ENCODE data around the gene CYTH2.

CYTH2 gene, protein sequence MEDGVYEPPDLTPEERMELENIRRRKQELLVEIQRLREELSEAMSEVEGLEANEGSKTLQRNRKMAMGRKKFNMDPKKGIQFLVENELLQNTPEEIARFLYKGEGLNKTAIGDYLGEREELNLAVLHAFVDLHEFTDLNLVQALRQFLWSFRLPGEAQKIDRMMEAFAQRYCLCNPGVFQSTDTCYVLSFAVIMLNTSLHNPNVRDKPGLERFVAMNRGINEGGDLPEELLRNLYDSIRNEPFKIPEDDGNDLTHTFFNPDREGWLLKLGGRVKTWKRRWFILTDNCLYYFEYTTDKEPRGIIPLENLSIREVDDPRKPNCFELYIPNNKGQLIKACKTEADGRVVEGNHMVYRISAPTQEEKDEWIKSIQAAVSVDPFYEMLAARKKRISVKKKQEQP

DNA sequence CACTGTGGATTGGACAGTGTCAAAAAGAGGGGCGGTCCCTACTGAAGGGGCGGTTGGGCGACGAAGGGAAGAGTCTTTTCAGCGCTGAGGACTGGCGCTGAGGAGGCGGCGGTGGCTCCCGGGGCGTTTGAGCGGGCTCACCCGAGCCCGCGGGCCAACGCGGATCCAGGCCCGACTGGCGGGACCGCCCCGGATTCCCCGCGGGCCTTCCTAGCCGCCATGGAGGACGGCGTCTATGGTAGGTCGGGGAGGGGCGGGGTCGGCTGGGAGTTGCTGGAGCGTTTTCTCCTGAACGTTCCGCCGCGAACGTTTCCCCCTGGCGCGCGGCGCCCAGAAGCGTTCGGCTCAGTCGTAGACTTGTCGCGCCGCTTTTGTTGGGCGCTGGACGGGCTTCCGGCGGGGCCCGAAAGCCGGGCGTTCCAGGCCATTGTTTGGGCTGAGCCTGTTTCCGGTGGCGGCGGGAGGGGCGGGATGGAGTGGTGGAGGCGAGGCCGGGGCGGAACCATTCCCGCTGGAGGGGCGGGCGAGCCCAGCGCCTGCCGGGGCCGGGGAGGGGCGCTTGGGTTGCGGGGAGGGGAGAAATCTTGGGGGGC lies at the start of gene CYTH2:
Gene CYTH2 (plus strand): TSS at position 81 of the 593 bp plus-strand sequence. CDS start 139 bp downstream, at position 220.
- in situ Hi-C loops (cut with MboI; ENCODE audit: low sequenced_read_pairs), result no loop called here
- Histone ChIP-seq H3K36me3 (replicated peaks) (peaks cover 44% of the 10 kb centered on the region), H3K4me3 (peak within 1 kb of the TSS; percentile 93), H3K9me3 (no peaks in the 10 kb centered on the region), H3K27me3 (ENCODE audit: low read depth) (no peaks in the 10 kb centered on the region), H3K4me1 (peaks cover 3% of the 10 kb centered on the region)
- peak; percentile 73 to 96 for DNase-seq (ENCODE audit: low spot score in 2 of 2)

DNA sequence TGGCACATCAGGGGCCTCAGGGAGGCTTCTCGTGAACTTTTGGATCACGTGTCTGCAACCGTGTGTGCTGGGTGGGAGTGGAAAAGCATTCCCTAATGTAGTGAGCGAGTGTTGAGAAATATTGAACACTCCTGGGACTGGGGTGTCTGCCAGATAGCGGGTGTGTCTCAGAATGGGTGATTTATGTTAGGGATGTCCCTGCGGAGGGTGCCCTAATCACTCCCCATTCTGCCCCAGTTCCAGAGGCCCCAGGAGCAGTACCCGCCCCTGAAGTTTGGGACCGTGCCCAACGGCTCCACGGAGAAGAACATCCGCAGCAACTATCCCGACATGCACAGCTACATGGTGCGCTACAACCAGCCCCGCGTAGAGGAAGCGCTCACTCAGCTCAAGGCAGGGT lies 47.6 kb upstream of the CYTH2 start:
- Histone ChIP-seq H3K36me3 (replicated peaks) (no peaks in the 10 kb centered on the region), H3K4me1 (peaks cover 6% of the 10 kb centered on the region), H3K4me3 (no peak overlapping the region), H3K27me3 (ENCODE audit: low read depth) (no peaks in the 10 kb centered on the region), H3K9me3 (no peaks in the 10 kb centered on the region)
- DNase-seq (ENCODE audit: low spot score in 2 of 2), result no peak
- in situ Hi-C loops (cut with MboI; ENCODE audit: low sequenced_read_pairs), result no loop called here

DNA sequence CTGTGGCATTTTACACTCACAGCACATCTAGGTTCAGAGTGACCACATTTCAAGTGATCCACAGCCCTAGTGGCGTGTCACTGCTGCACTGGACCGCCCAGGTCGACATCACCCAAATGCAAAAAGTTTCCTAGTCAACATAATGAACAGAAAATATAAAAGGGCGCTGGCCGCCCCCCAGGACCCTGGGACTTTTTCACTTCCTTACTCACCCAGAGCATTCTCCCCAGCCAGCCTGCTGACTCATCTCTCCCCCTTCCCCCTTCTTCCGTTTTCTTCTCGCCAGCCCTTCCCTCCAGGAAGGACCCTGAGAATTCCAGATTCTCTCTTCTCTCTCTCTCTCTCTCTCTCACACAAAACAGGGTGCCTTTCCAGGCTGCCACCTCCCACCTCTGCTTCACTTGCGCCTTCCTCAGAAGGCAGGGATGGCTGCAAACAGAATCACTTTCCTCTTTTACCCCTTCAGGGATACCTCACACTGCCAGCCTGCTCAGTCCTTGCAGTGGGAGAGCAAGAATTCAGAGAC lies 44.4 kb upstream of the CYTH2 start:
- peak; percentile 32 to 50 for DNase-seq (ENCODE audit: low spot score in 2 of 2)
- in situ Hi-C loops (cut with MboI; ENCODE audit: low sequenced_read_pairs), result no loop called here
- H3K4me1 ChIP-seq, result peaks cover 6% of the 10 kb centered on the region
- H3K9me3 ChIP-seq, result no peaks in the 10 kb centered on the region
- no peaks in the 10 kb centered on the region for H3K27me3 ChIP-seq (ENCODE audit: low read depth)
- no peak overlapping the region for H3K4me3 ChIP-seq
- H3K36me3 ChIP-seq (replicated peaks), result no peaks in the 10 kb centered on the region

DNA sequence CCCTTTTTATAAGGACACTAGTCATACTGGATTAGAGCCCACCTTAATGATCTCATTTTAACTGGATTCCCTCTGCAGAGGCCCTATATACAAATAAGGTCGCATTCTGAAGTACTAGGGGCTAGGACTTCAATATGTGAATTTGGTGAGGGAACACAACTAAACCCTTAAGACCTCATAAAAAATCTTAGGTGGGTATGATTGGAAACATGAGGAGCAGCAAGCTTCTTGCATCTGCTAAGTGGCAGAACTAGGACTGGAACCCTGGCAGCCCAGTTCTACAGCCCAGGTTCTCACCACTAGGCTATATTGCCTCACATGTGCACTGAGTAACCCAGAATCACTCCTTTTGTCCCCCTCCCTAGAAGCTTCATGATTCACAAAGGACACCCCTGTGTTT lies 40.5 kb upstream of the CYTH2 start:
- Histone ChIP-seq H3K9me3 (no peaks in the 10 kb centered on the region), H3K4me1 (peaks cover 6% of the 10 kb centered on the region), H3K4me3 (no peak overlapping the region), H3K27me3 (ENCODE audit: low read depth) (no peaks in the 10 kb centered on the region), H3K36me3 (replicated peaks) (no peaks in the 10 kb centered on the region)
- in situ Hi-C loops (cut with MboI; ENCODE audit: low sequenced_read_pairs), result no loop called here
- DNase-seq (ENCODE audit: low spot score in 2 of 2), result no peak

DNA sequence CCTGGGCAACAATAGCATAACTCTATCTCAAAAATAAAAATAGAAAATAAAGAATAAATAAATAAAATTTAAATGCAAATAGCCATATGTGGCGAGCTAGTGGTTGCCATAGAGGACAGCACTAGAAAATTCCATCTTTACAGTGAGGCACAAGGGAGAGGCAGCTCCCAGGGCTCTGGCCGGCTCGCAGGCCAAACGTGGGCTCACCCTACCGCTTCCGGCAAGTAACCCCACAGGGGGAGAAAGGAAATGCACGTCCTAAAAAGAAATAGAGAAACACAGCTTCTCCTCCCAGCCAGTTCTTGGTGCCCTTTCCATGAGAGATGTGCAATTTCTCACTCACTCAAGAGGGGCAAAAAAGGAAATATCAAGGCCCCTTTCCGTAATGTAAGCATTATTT lies 35.8 kb upstream of the CYTH2 start:
- DNase-seq (ENCODE audit: low spot score in 2 of 2), result no peak
- Histone ChIP-seq H3K27me3 (ENCODE audit: low read depth) (no peaks in the 10 kb centered on the region), H3K36me3 (replicated peaks) (no peaks in the 10 kb centered on the region), H3K9me3 (no peaks in the 10 kb centered on the region), H3K4me3 (no peak overlapping the region), H3K4me1 (no peaks in the 10 kb centered on the region)
- in situ Hi-C loops (cut with MboI; ENCODE audit: low sequenced_read_pairs), result no loop called here

DNA sequence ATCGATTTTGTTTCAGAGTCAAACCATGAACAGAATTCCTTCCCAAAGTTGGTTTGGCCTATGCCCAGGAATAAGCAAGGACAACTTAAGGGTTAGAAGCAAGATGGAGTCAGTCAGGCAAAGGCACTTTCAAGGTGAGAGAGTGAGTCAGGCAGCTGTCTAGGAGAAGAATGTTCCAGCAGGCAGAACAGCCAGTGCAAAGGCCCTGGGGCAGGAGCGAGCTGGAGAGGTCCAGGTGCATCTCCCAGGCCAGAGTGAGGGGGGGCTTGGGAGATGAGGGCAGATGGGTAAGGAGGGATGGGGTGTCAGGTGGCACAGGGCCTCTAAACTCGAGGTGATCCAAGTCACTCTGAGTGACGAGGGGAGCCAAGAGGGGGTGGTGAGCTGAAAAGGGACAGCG lies 32.6 kb upstream of the CYTH2 start:
- no peak for DNase-seq (ENCODE audit: low spot score in 2 of 2)
- no peaks in the 10 kb centered on the region for H3K9me3 ChIP-seq
- no peak overlapping the region for H3K4me3 ChIP-seq
- no peaks in the 10 kb centered on the region for H3K4me1 ChIP-seq
- in situ Hi-C loops (cut with MboI; ENCODE audit: low sequenced_read_pairs), result no loop called here
- no peaks in the 10 kb centered on the region for H3K36me3 ChIP-seq (replicated peaks)
- H3K27me3 ChIP-seq (ENCODE audit: low read depth), result no peaks in the 10 kb centered on the region

DNA sequence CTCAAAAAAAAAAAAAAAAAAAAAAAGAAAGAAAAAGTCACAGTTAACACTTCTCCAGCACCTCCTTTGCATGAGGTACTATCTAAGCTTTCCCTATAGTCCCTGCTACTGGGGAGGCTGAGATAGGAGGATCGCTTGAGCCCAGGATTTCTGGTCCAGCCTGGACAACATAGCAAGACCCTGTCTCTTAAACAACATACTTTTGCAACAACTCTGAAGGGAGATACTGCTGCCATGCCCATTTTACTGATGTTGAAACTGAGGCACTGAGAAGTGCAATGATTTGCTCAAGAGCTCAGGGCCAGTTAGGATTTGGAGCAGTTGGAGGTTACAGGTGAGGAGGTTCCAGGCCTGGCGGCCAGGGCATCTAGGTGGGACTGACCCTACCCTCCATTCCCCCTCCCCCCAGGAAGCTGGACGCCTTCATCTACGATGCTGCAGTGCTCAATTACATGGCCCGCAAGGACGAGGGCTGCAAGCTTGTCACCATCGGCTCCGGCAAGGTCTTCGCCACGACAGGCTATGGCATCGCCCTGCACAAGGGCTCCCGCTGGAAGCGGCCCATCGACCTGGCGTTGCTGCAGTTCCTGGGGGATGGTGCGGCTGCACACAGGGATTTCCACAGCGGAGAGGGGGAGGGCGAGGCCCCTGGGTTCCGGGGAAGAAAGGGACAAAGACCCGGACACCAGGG lies 27.7 kb upstream of the CYTH2 start:
- H3K36me3 ChIP-seq (replicated peaks), result peaks cover 5% of the 10 kb centered on the region
- no peak overlapping the region for H3K4me3 ChIP-seq
- H3K9me3 ChIP-seq, result no peaks in the 10 kb centered on the region
- no peaks in the 10 kb centered on the region for H3K27me3 ChIP-seq (ENCODE audit: low read depth)
- H3K4me1 ChIP-seq, result no peaks in the 10 kb centered on the region; the same call in 1 of the 2 replicates
- no peak for DNase-seq (ENCODE audit: low spot score in 2 of 2)
- in situ Hi-C loops (cut with MboI; ENCODE audit: low sequenced_read_pairs), result no loop called here

DNA sequence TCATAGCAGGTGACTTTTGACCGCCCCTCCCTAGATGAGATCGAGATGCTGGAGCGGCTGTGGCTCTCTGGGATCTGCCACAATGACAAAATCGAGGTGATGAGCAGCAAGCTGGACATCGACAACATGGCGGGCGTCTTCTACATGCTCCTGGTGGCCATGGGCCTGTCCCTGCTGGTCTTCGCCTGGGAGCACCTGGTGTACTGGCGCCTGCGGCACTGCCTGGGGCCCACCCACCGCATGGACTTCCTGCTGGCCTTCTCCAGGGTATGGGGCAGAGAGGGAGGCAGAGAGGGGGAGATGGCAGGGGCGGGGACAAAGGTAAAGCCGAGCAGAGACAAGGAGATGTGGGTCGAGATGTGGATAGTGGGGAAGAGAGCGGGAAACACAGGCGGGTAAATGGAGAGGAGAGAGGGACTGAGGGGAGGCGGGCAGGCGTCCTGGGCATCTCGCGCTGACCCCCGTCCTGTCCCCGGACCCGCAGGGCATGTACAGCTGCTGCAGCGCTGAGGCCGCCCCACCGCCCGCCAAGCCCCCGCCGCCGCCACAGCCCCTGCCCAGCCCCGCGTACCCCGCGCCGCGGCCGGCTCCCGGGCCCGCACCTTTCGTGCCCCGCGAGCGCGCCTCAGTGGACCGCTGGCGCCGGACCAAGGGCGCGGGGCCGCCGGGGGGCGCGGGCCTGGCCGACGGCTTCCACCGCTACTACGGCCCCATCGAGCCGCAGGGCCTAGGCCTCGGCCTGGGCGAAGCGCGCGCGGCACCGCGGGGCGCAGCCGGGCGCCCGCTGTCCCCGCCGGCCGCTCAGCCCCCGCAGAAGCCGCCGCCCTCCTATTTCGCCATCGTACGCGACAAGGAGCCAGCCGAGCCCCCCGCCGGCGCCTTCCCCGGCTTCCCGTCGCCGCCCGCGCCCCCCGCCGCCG lies 26.8 kb upstream of the CYTH2 start:
- Histone ChIP-seq H3K9me3 (no peaks in the 10 kb centered on the region), H3K27me3 (ENCODE audit: low read depth) (no peaks in the 10 kb centered on the region), H3K4me3 (no peak overlapping the region), H3K4me1 (no peaks in the 10 kb centered on the region; the same call in 1 of the 2 replicates), H3K36me3 (replicated peaks) (peaks cover 10% of the 10 kb centered on the region)
- DNase-seq (ENCODE audit: low spot score in 2 of 2), result no peak
- in situ Hi-C loops (cut with MboI; ENCODE audit: low sequenced_read_pairs), result no loop called here

DNA sequence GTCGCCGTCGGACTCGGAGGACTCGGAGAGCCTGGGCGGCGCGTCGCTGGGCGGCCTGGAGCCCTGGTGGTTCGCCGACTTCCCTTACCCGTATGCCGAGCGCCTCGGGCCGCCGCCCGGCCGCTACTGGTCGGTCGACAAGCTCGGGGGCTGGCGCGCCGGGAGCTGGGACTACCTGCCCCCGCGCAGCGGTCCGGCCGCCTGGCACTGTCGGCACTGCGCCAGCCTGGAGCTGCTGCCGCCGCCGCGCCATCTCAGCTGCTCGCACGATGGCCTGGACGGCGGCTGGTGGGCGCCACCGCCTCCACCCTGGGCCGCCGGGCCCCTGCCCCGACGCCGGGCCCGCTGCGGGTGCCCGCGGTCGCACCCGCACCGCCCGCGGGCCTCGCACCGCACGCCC lies 25.9 kb upstream of the CYTH2 start:
- Histone ChIP-seq H3K9me3 (no peaks in the 10 kb centered on the region), H3K4me1 (no peaks in the 10 kb centered on the region; the same call in 1 of the 2 replicates), H3K36me3 (replicated peaks) (peaks cover 18% of the 10 kb centered on the region), H3K27me3 (ENCODE audit: low read depth) (no peaks in the 10 kb centered on the region), H3K4me3 (no peak overlapping the region)
- in situ Hi-C loops (cut with MboI; ENCODE audit: low sequenced_read_pairs), result no loop called here
- no peak for DNase-seq (ENCODE audit: low spot score in 2 of 2)

DNA sequence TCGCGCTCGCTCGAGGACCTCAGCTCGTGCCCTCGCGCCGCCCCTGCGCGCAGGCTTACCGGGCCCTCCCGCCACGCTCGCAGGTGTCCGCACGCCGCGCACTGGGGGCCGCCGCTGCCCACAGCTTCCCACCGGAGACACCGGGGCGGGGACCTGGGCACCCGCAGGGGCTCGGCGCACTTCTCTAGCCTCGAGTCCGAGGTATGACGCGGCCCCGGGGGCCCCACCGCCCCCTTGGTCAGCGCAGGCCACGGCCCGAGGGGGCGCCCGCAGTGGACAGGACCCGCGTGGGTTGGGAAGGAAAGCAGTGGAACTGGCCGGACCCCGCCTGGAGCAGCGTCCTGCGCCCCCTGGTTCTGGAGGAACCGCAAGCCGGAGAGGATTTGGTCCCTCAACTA lies 25.4 kb upstream of the CYTH2 start:
- Histone ChIP-seq H3K9me3 (no peaks in the 10 kb centered on the region), H3K36me3 (replicated peaks) (peaks cover 23% of the 10 kb centered on the region), H3K4me1 (no peaks in the 10 kb centered on the region; the same call in 1 of the 2 replicates), H3K4me3 (no peak overlapping the region), H3K27me3 (ENCODE audit: low read depth) (no peaks in the 10 kb centered on the region)
- in situ Hi-C loops (cut with MboI; ENCODE audit: low sequenced_read_pairs), result no loop called here
- no peak for DNase-seq (ENCODE audit: low spot score in 2 of 2)

DNA sequence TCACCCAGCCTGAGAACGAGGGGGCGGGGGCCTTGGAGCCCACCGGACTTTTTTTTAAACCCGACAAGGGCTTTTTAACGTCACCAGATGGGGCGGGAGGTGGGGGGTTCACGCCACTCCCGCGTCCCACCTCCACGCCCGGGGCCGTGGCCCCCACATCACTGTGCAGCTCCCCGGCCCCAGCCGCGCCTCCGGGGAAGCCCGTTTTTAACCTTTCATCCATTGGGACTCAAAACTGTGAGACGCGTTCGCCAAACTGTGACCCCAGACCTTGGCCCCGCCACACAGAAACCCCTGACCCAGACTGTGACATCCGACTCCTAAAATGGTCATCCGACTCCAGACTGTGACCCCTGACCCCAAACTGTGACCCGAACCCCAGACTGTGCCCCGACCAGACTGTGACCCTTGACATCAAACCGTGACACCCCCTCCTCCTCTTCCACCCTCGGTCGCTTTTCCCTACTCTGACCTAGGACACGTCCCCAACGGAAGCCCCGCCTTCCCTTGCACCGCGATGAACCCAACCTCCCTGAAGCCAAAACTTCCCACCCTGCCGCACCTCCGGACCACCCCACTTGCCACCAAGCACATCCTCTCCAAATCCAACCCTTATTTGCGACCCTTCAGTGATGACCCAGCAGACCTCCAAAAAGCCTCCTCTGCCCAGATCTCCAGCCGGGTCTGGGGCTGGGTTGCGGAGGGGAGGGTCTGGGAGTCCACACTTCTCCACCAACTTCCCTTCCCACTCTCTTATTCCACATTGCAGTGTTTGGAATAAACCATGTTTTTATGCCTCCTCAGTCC lies 24.8 kb upstream of the CYTH2 start:
- Histone ChIP-seq H3K27me3 (ENCODE audit: low read depth) (no peaks in the 10 kb centered on the region), H3K4me3 (peak overlapping the region; percentile 94), H3K9me3 (no peaks in the 10 kb centered on the region), H3K4me1 (no peaks in the 10 kb centered on the region; the same call in 1 of the 2 replicates), H3K36me3 (replicated peaks) (peaks cover 29% of the 10 kb centered on the region)
- no peak for DNase-seq (ENCODE audit: low spot score in 2 of 2)
- in situ Hi-C loops (cut with MboI; ENCODE audit: low sequenced_read_pairs), result no loop called here

DNA sequence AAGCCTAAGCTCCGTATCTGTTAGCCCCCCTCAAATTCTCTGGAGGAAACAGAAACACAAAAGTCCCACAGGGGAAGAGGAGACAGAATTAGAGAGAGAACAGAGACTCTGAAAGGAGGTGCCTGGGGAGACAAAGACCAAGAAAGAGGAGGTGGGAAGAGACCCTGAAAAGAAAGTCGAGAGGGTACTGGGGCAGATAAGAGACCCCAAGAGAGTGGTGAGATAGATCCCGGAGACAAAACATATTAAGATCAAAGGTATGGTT lies 24.3 kb upstream of the CYTH2 start:
- peak overlapping the region; percentile 94 for H3K4me3 ChIP-seq
- DNase-seq (ENCODE audit: low spot score in 2 of 2), result no peak
- in situ Hi-C loops (cut with MboI; ENCODE audit: low sequenced_read_pairs), result no loop called here

DNA sequence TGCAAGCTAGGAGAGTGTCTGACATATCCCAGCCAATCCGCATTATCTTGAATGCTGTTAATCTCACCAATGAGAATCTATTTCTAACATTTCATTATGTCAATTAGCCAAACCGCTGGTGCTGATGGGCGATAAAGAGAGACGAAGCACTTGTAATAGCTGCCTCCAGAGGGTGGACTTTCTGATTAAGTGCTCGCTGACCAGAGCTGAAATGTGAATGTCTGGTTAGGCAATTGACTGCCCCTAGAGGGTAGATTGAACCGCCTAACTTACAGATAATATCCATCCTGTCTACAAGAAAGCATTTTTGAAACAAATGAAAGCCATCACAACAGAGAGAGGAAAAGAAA lies 23.9 kb upstream of the CYTH2 start:
- Histone ChIP-seq H3K36me3 (replicated peaks) (peaks cover 38% of the 10 kb centered on the region), H3K4me1 (no peaks in the 10 kb centered on the region; the same call in 1 of the 2 replicates), H3K9me3 (no peaks in the 10 kb centered on the region), H3K4me3 (peak overlapping the region; percentile 94), H3K27me3 (ENCODE audit: low read depth) (no peaks in the 10 kb centered on the region)
- peak in 1 of 2 experiments; percentile 64 for DNase-seq (ENCODE audit: low spot score in 2 of 2)
- in situ Hi-C loops (cut with MboI; ENCODE audit: low sequenced_read_pairs), result no loop called here

More for the DNA sequence above, 24.3 kb upstream of the CYTH2 start:
- Histone ChIP-seq H3K4me1 (no peaks in the 10 kb centered on the region; the same call in 1 of the 2 replicates), H3K36me3 (replicated peaks) (peaks cover 35% of the 10 kb centered on the region), H3K27me3 (ENCODE audit: low read depth) (no peaks in the 10 kb centered on the region), H3K9me3 (no peaks in the 10 kb centered on the region)
